Esophagus squamous epithelium (tissue), 5 donors: ENCODE data around the gene LMF1. TPM values are rescaled to one million over a fixed set of nuclear protein-coding genes. Genes with fewer than 3 reads are reported as not detected.

Experiments used
- DNase-seq: peaks from one replicate; lab custom pipeline; 2025; lab: John Stamatoyannopoulos, UW
- H3K27ac ChIP-seq, 4 donors: fragments of 200-600 bp; sonication (generic); one replicate each; pipeline ENCODE4 v1.5.1; 2016 to 2019; ENCODE audit warnings: mild to moderate bottlenecking in 1 of 4
- H3K27me3 ChIP-seq, 4 donors: fragments of 200-600 bp; sonication (generic); 1 replicate in 3 of 4; 2 replicates in 1 of 4; pipeline versions ENCODE4 v1.5.1 to v1.6.0; 2017 to 2021; ENCODE audit warnings: antibody characterized with exemption in 1 of 4
- H3K36me3 ChIP-seq, 3 donors: fragments of 200-600 bp; sonication (generic); one replicate each; pipeline ENCODE4 v1.5.1; 2016 to 2019
- H3K4me1 ChIP-seq, 3 donors: fragments of 200-600 bp; sonication (generic); one replicate each; pipeline ENCODE4 v1.5.1; 2017 to 2019
- H3K4me3 ChIP-seq, 4 donors: fragments of 200-600 bp; sonication (generic); 1 replicate in 3 of 4; 2 replicates in 1 of 4; pipeline ENCODE4 v1.5.1; 2016 to 2019; ENCODE audit warnings: mild to moderate bottlenecking in 2 of 4, moderate library complexity in 1 of 4
- H3K9me3 ChIP-seq, 3 donors: fragments of 200-600 bp; sonication (generic); one replicate each; pipeline ENCODE4 v1.5.1; 2016 to 2019
- CTCF ChIP-seq, 6 experiments: fragments of 450-650 bp in 4 of 6; fragments of 200-600 bp in 2 of 6; sonication (generic) in 2 of 6; IDR thresholded peaks; one replicate each; pipeline ENCODE4 v1.5.1; 2016 to 2019; ENCODE audit warnings: antibody characterized with exemption in 6 of 6, mild to moderate bottlenecking in 4 of 6, moderate library complexity in 4 of 6
- POLR2A ChIP-seq, 4 donors: fragments of 450-650 bp; IDR thresholded peaks; one replicate each; pipeline ENCODE4 v1.6.1; 2017; ENCODE audit warnings: antibody characterized with exemption in 4 of 4, mild to moderate bottlenecking in 4 of 4, moderate library complexity in 3 of 4
- WGBS, 2 donors: methylation state at CpG; one replicate each; pipeline ENCODE4 v1.1.5; 2018; 5-methylcytosine and 5-hydroxymethylcytosine counted together
- intact Hi-C: fragments of 100-400 bp; cut with DNase I; formaldehyde crosslinking; loops from one replicate; pipeline ENCODE4 v1.15.0; 2022
- total RNA-seq, 4 donors: library from RNA; depleted of rRNA; stranded (reverse); fragments of >200 nt; gene quantifications; one replicate each; pipeline ENCODE4 v1.1.0, GENCODE V29; 2016
- donor health status: DM: yes; HTN: yes; CAD: no.

Gene LMF1
- total RNA-seq, 4 donors from 2014 or later = 13.3 to 34.4 (median 23.8) TPM

- H3K4me3 ChIP-seq = peak overlapping the region in 2 of 4 donors; percentile 18 to 37
- no peaks in the 10 kb centered on the region for H3K36me3 ChIP-seq
- DNase-seq = no peak
- peaks cover 0 to 9% (median 4%) of the 10 kb centered on the region in 3 donors for H3K4me1 ChIP-seq
- TF ChIP-seq CTCF (IDR thresholded peaks at IDR 0.05) = no peak
- no peak for TF ChIP-seq POLR2A (IDR thresholded peaks at IDR 0.05)
- peaks cover 5 to 97% (median 20%) of the 10 kb centered on the region in 4 donors for H3K27me3 ChIP-seq
- H3K9me3 ChIP-seq = no peaks in the 10 kb centered on the region
- no peak overlapping the region for H3K27ac ChIP-seq
- 59 to 66% methylated on average over 12 to 22 of the region's 22 CpGs for WGBS, 2 donors
- intact Hi-C loops = loop anchor here (10.0 kb wide), 1 partner anchor 241 kb away; no protein-coding TSS in a partner anchor
Observed at GRCh38 chr16:813916-814412, 156.8 kb downstream of the LMF1 start.

GRCh38 chr16:813204-813915 is 157.4 kb downstream of the LMF1 start:
- H3K4me1 ChIP-seq = peaks cover under 1 to 11% (median 10%) of the 10 kb centered on the region in 3 donors
- H3K9me3 ChIP-seq = no peaks in the 10 kb centered on the region
- WGBS, 2 donors = 5 to 9% methylated on average over 4 to 17 of the region's 67 CpGs
- H3K27me3 ChIP-seq = peaks cover 5 to 91% (median 20%) of the 10 kb centered on the region in 4 donors
- H3K27ac ChIP-seq = no peak overlapping the region
- intact Hi-C loops = loop anchor here (10.0 kb wide), 1 partner anchor 241 kb away; no protein-coding TSS in a partner anchor
- DNase-seq = no peak
- no peaks in the 10 kb centered on the region for H3K36me3 ChIP-seq
- peak overlapping the region in 2 of 4 donors; percentile 18 to 37 for H3K4me3 ChIP-seq
- TF ChIP-seq POLR2A (IDR thresholded peaks at IDR 0.05) (no peak), CTCF (IDR thresholded peaks at IDR 0.05) (peak; percentile 29 to 62 (median 43))

DNA sequence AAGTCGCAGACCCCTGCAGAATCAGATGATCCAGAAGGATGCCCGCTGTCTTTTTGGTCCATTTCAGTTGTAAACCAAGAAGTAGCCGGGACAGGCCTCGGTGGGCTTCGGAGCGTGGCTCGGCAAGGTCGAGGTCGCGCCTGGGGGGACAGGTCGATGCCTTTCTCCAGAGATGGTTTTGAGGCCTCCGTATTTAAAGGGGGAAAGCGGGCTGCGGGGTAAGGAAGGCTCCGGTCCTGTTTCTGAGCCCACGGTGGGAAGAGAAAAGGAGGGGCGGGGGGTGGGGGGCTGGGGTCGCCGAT is 162.7 kb downstream of the LMF1 start:
- Histone ChIP-seq H3K4me1 (peaks cover 3 to 24% (median 10%) of the 10 kb centered on the region in 3 donors), H3K9me3 (no peaks in the 10 kb centered on the region), H3K27me3 (peaks cover 0 to 63% (median 2%) of the 10 kb centered on the region in 4 donors), H3K27ac (peak overlapping the region; percentile 90 to 97 (median 96)), H3K36me3 (no peaks in the 10 kb centered on the region), H3K4me3 (peak overlapping the region; percentile 72 to 88 (median 80))
- 32 to 50% methylated on average over 8 to 13 of the region's 19 CpGs for WGBS, 2 donors
- intact Hi-C loops = no loop called here
- no peak for DNase-seq
- TF ChIP-seq POLR2A (IDR thresholded peaks at IDR 0.05) (no peak), CTCF (IDR thresholded peaks at IDR 0.05) (no peak)

- Histone ChIP-seq H3K27ac (peak overlapping the region; percentile 90 to 97 (median 96)), H3K4me1 (peaks cover 3 to 23% (median 10%) of the 10 kb centered on the region in 3 donors), H3K4me3 (peak overlapping the region; percentile 72 to 88 (median 80)), H3K9me3 (no peaks in the 10 kb centered on the region), H3K27me3 (peaks cover 0 to 63% (median 0%) of the 10 kb centered on the region in 4 donors), H3K36me3 (no peaks in the 10 kb centered on the region)
- peak; percentile 35 for DNase-seq
- WGBS, 2 donors = 20 to 29% methylated on average over 3 to 18 of the region's 80 CpGs
- TF ChIP-seq CTCF (IDR thresholded peaks at IDR 0.05) = peak in 2 of 6 experiments; percentile 11 to 30
- peak in 2 of 4 donors; percentile 43 to 66 for TF ChIP-seq POLR2A (IDR thresholded peaks at IDR 0.05)
- intact Hi-C loops = no loop called here
Observed at GRCh38 chr16:807347-808084, 163.3 kb downstream of the LMF1 start.
